HCT116 (cell line): ENCODE measurements around the gene JCAD. TPM values are rescaled to one million over a fixed set of nuclear protein-coding genes. Genes with fewer than 3 reads are reported as not detected.

Experiments used
- ATAC-seq: fragments of 200-7000 bp; cut with Tn5 transposase; 2 replicates; pipeline ENCODE4 v1.9.1; 2020; ENCODE audit warnings: mild to moderate bottlenecking, moderate library complexity
- BruUV-seq: library from RNA; stranded (reverse); fragments of 400-500 nt; replicated peaks from 2 replicates; lab custom pipeline; 2021; lab: Mats Ljungman, UMichigan
- CTCF ChIA-PET: fragments of 300-600 bp; sonication (Branson Sonifier 250); formaldehyde crosslinking; loops from one replicate; lab custom pipeline; 2021; ENCODE audit warnings: antibody characterized with exemption; lab: Charles Lee
- POLR2A ChIA-PET: fragments of 300-600, 350-600 bp; sonication (Branson Sonifier 250); formaldehyde crosslinking; loops from one replicate; lab custom pipeline; 2021; ENCODE audit warnings: antibody characterized with exemption; lab: Charles Lee
- RAD21 ChIA-PET, 2 experiments: fragments of 300-600 bp; sonication (Branson Sonifier 250); formaldehyde crosslinking; loops; one replicate each; lab custom pipeline; 2023; ENCODE audit warnings: low total read pairs in 2 of 2; ENCODE audit not compliant: uncharacterized antibody in 2 of 2, unreplicated experiment in 2 of 2, low non-redundant PET in 1 of 2; lab: Charles Lee
- DNase-seq: peaks from one replicate; pipeline ENCODE4 v3.0.0-alpha.2; 2010; ENCODE audit warnings: low read depth, low spot score
- H2AFZ ChIP-seq: fragments of 200-600 bp; shearing (Covaris generic), sonication (generic); 2 replicates; pipeline ENCODE4 v1.6.1; 2017; ENCODE audit warnings: low read depth, mixed run types, mixed read lengths, antibody characterized with exemption, low read length; ENCODE audit not compliant: poor library complexity, severe bottlenecking
- H3K27ac ChIP-seq: 2 replicates; pipeline ENCODE4 v1.5.1; 2012; ENCODE audit warnings: low read depth, low read length
- H3K27me3 ChIP-seq: fragments of 200-600 bp; sonication (generic); 2 replicates; pipeline ENCODE4 v1.6.1; 2016; ENCODE audit warnings: mixed run types, low read length, mixed read lengths; ENCODE audit not compliant: insufficient read depth
- H3K36me3 ChIP-seq, 2 experiments: fragments of 200-500 bp in 1 of 2; fragments of 200-600 bp in 1 of 2; sonication (Bioruptor generic) in 1 of 2; sonication (generic) in 1 of 2; 2 replicates each; pipeline versions ENCODE4 v1.5.1 to v1.6.1; 2014 to 2016; ENCODE audit warnings: low read length in 2 of 2, inconsistent platforms in 1 of 2, mixed read lengths in 1 of 2, mixed run types in 1 of 2; ENCODE audit not compliant: insufficient read depth in 2 of 2, control insufficient read depth in 1 of 2
- H3K4me1 ChIP-seq, 2 experiments: fragments of 200-600 bp in 1 of 2; sonication (generic) in 1 of 2; 2 replicates each; pipeline versions ENCODE4 v1.5.1 to v1.6.1; 2012 to 2017; ENCODE audit warnings: low read length in 2 of 2, inconsistent platforms in 1 of 2, mild to moderate bottlenecking in 1 of 2, mixed read lengths in 1 of 2, mixed run types in 1 of 2, moderate library complexity in 1 of 2; ENCODE audit not compliant: insufficient read depth in 2 of 2, control insufficient read depth in 1 of 2
- H3K4me2 ChIP-seq: fragments of 200-600 bp; sonication (generic); 2 replicates; pipeline ENCODE4 v1.6.1; 2017; ENCODE audit warnings: mixed run types, low read length, mixed read lengths
- H3K4me3 ChIP-seq, 2 experiments: fragments of 200-600 bp in 1 of 2; sonication (generic) in 1 of 2; replicated peaks in 1 of 2; 2 replicates each; pipeline ENCODE4 v1.5.1; 2011 to 2016; ENCODE audit warnings: low read length in 2 of 2, control low read depth in 1 of 2, low read depth in 1 of 2, mild to moderate bottlenecking in 1 of 2, mixed read lengths in 1 of 2, mixed run types in 1 of 2
- H3K79me2 ChIP-seq: fragments of 200-600 bp; sonication (generic); 2 replicates; pipeline ENCODE4 v1.6.1; 2017; ENCODE audit warnings: mild to moderate bottlenecking, mixed run types, low read length, moderate library complexity, mixed read lengths; ENCODE audit not compliant: insufficient read depth
- H3K9ac ChIP-seq: fragments of 200-600 bp; sonication (generic); 2 replicates; pipeline ENCODE4 v1.6.1; 2016; ENCODE audit warnings: low read length, mixed read lengths
- H3K9me2 ChIP-seq: fragments of 200-600 bp; sonication (generic), shearing (Covaris generic); 2 replicates; pipeline ENCODE4 v1.6.1; 2017; ENCODE audit warnings: mixed run types, mild to moderate bottlenecking, moderate library complexity; ENCODE audit not compliant: insufficient read depth
- H3K9me3 ChIP-seq, 2 experiments: fragments of 200-500 bp in 1 of 2; fragments of 200-600 bp in 1 of 2; sonication (Bioruptor generic) in 1 of 2; sonication (generic) in 1 of 2; 2 replicates each; pipeline ENCODE4 v1.6.1; 2014 to 2017; ENCODE audit warnings: low read length in 2 of 2, mixed read lengths in 2 of 2, inconsistent platforms in 1 of 2, low read depth in 1 of 2, mild to moderate bottlenecking in 1 of 2, mixed run types in 1 of 2, moderate library complexity in 1 of 2; ENCODE audit not compliant: control insufficient read depth in 1 of 2, insufficient read depth in 1 of 2
- H4K20me1 ChIP-seq: fragments of 200-600 bp; sonication (generic), shearing (Covaris generic); 2 replicates; pipeline ENCODE4 v1.6.1; 2017; ENCODE audit warnings: mixed run types, mild to moderate bottlenecking, moderate library complexity; ENCODE audit not compliant: insufficient read depth
- ATF3 ChIP-seq: IDR thresholded peaks from 2 replicates; pipeline ENCODE4 v1.6.1; 2012
- CBX3 ChIP-seq: IDR thresholded peaks from 2 replicates; pipeline ENCODE4 v1.6.1; 2012; ENCODE audit warnings: low read depth
- CEBPB ChIP-seq: IDR thresholded peaks from 2 replicates; pipeline ENCODE4 v1.6.1; 2012; ENCODE audit warnings: low read depth
- EGR1 ChIP-seq: IDR thresholded peaks from 2 replicates; pipeline ENCODE4 v1.6.1; 2012; ENCODE audit warnings: low read depth
- ELF1 ChIP-seq: IDR thresholded peaks from 2 replicates; pipeline ENCODE4 v1.6.1; 2012; ENCODE audit warnings: low read depth, borderline replicate concordance
- EZH2 ChIP-seq: fragments of 200-600 bp; sonication (generic); IDR thresholded peaks from 2 replicates; pipeline ENCODE4 v1.6.1; 2017; ENCODE audit warnings: antibody characterized with exemption, mixed run types
- EZH2phosphoT487 ChIP-seq: fragments of 200-600 bp; IDR thresholded peaks from 2 replicates; pipeline ENCODE4 v1.6.1; 2018; ENCODE audit warnings: antibody characterized with exemption, borderline replicate concordance
- FOSL1 ChIP-seq: IDR thresholded peaks from 2 replicates; pipeline ENCODE4 v1.6.1; 2012; ENCODE audit warnings: low read depth
- JUND ChIP-seq: IDR thresholded peaks from 2 replicates; pipeline ENCODE4 v1.6.1; 2012
- RAD21 ChIP-seq: IDR thresholded peaks from 2 replicates; pipeline ENCODE4 v1.6.1; 2012; ENCODE audit warnings: low read depth, mild to moderate bottlenecking
- REST ChIP-seq: IDR thresholded peaks from 2 replicates; pipeline ENCODE4 v1.6.1; 2012; ENCODE audit warnings: low read depth
- SIN3A ChIP-seq: IDR thresholded peaks from 2 replicates; pipeline ENCODE4 v1.6.1; 2012; ENCODE audit warnings: low read depth
- TCF7L2 ChIP-seq: IDR thresholded peaks from 2 replicates; pipeline ENCODE4 v1.7.0; 2011; ENCODE audit warnings: borderline replicate concordance, inconsistent platforms; ENCODE audit not compliant: insufficient read depth, insufficient read length; ENCODE audit errors: extremely low read depth
- ZBTB33 ChIP-seq: IDR thresholded peaks from 2 replicates; pipeline ENCODE4 v1.6.1; 2011; ENCODE audit warnings: mild to moderate bottlenecking, low read length, moderate library complexity; ENCODE audit not compliant: insufficient replicate concordance; ENCODE audit errors: extremely low read depth
- ZFX ChIP-seq: fragments of 450-650 bp; IDR thresholded peaks from 2 replicates; pipeline ENCODE4 v1.6.1; 2017
- intact Hi-C: fragments of 100-400 bp; cut with micrococcal nuclease; formaldehyde crosslinking; loops from 2 replicates; pipeline ENCODE4 v1.10.0; 2022
- total RNA-seq: library from RNA; stranded (reverse); gene quantifications from one replicate; pipeline ENCODE4 v1.2.1, GENCODE V29; 2021; ENCODE audit not compliant: unreplicated experiment

Gene JCAD
- total RNA-seq, 1 experiment from 2014 or later: 17.5 TPM

- Histone ChIP-seq H3K4me1 (peaks cover 11 to 20% of the 10 kb centered on the region in 2 experiments), H4K20me1 (no peaks in the 10 kb centered on the region), H3K27me3 (no peaks in the 10 kb centered on the region), H3K9me2 (no peaks in the 10 kb centered on the region), H3K79me2 (no peaks in the 10 kb centered on the region), H3K4me3 (no peak overlapping the region)
- POLR2A ChIA-PET: no interaction called here
- no TSS peak for BruUV-seq
- CTCF ChIA-PET: no interaction called here
- no peak for TF ChIP-seq ELF1
- TF ChIP-seq RAD21: no peak
- no peak for TF ChIP-seq JUND
- no peak for TF ChIP-seq TCF7L2
- no peak for TF ChIP-seq EZH2
- TF ChIP-seq EGR1: no peak
- TF ChIP-seq ATF3: no peak
- no peak for TF ChIP-seq CEBPB
- no peak for TF ChIP-seq EZH2phosphoT487
- TF ChIP-seq ZFX: no peak
- no peak for TF ChIP-seq REST
- no peak for TF ChIP-seq ZBTB33
- TF ChIP-seq CBX3: no peak
- no peak for TF ChIP-seq FOSL1
- TF ChIP-seq SIN3A: no peak
- TF ChIP-seq, all 23 proteins: peak for 0
- intact Hi-C loops: no loop called here
- H3K36me3 ChIP-seq: no peaks in the 10 kb centered on the region
- DNase-seq (no peak), ATAC-seq (no peak)
- H2AFZ ChIP-seq: no peak overlapping the region
- no peak overlapping the region for H3K27ac ChIP-seq
- no peak overlapping the region for H3K4me2 ChIP-seq
- RAD21 ChIA-PET: no interaction called here
- H3K9me3 ChIP-seq: no peaks in the 10 kb centered on the region
- no peak overlapping the region for H3K9ac ChIP-seq
These were observed 3.7 kb upstream of the JCAD start for GRCh38 chr10:30063099-30063498.
